GM21825 (cell line): ENCODE data around the gene BAIAP3.

Source experiments
- ATAC-seq: cut with Tn5 transposase; IDR thresholded peaks from one replicate; pipeline ENCODE4 v1.9.1; 2021; ENCODE audit warnings: mild to moderate bottlenecking, moderate library complexity; ENCODE audit not compliant: unreplicated experiment

The BAIAP3 gene

DNA sequence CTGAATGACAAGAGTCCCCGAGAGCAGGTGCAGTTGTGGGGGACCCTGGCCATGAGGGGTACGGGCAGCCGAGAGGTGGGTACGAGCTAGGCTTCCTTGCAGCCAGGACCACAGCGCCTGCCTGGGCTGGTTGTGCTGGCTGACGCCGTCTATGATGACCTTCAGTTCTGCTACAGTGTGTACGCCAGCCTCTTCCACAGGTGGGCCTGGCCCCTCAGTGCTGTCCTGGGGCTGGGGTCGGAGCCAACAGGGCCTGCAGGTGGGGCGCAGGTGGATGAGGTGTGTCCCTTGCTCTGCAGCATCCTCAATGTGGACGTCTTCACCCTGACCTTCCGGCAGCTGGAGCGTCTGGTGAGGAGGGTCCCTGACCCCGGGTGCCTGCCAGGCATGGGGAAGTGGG, 11.1 kb downstream of the BAIAP3 start:
- no peak for ATAC-seq

DNA sequence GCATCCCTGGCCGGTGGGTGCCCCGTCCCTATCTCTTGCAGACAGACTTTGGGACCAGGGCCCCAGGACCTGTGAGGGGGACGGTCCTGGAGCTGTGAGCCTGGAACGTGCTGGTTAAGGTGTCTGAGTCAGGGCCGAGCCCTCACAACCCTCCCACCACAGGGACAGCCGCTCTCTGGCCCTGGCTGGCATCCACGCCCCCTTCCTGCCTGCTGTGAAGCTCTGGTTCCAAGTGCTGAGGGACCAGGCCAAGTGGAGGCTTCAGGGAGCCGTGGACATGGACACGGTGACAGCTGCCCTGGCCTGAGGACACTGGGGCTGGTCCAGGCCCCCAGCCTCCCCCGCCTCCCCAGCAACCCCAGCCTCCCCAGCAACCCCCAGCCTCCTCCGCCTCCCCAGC, 11.6 kb downstream of the BAIAP3 start:
- no peak for ATAC-seq

DNA sequence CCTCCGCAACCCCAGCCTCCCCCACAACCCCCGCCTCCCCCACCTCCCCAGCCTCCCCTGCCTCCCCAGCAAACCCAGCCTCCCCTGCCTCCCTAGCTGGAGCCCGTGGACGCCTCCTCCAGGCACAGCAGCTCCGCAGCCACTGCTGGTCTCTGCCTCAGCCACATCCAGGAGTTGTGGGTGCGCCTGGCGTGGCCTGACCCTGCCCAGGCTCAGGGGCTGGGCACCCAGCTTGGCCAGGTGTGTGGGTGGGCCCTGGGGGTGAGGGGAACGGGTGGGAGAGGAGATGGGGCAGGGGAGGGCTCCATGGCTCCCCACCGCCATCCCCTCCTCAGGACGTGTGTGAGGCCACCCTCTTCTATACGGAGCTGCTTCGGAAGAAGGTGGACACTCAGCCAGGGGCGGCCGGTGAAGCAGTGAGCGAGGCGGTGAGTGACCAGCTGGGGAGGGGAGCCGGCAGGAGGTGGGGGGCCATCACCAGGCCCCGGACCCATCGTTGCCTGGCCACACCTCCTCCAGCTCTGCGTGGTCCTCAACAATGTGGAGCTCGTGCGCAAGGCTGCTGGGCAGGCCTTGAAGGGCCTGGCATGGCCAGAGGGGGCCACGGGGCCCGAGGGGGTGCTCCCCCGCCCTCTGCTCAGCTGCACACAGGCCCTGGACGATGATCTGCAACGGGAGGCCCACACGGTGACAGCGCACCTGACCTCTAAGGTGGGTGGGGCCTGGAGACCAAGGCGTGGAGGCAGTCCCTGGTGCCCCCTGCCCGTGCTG, 12.4 kb downstream of the BAIAP3 start:
- ATAC-seq: no peak

DNA sequence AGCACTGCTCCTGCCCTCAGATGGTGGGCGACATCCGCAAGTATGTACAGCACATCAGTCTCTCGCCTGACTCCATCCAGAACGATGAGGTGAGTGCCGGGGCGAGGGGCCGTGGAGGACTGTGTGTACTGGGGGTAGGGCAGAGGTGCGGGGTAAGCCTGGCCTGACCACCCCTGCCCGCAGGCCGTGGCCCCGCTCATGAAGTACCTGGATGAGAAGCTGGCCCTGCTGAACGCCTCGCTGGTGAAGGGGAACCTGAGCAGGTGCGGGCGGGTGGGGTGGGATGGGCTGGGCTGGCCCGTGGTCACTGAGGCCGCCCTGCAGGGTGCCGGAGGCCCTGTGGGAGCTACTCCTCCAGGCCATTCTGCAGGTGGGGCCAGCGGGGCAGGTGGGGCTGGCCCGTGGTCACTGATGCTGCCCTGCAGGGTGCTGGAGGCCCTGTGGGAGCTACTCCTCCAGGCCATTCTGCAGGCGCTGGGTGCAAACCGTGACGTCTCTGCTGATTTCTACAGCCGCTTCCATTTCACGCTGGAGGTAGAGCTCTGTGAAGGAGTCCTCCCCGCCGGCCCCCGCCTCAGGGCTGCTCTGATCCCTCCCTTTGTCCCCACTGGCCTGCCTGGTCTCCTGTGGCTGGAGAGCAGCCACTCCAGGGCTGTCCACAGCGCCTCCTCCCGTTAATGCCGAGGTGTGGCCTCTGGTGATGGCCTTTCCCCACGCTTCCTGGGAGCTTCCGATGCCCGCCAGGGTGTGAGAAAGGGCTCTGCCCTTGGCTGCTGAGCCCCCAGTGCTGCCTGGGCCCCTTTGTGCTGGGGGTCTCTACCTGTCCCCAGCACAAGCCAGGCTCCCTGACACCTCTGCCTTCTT, 13.2 kb downstream of the BAIAP3 start:
- no peak for ATAC-seq

DNA sequence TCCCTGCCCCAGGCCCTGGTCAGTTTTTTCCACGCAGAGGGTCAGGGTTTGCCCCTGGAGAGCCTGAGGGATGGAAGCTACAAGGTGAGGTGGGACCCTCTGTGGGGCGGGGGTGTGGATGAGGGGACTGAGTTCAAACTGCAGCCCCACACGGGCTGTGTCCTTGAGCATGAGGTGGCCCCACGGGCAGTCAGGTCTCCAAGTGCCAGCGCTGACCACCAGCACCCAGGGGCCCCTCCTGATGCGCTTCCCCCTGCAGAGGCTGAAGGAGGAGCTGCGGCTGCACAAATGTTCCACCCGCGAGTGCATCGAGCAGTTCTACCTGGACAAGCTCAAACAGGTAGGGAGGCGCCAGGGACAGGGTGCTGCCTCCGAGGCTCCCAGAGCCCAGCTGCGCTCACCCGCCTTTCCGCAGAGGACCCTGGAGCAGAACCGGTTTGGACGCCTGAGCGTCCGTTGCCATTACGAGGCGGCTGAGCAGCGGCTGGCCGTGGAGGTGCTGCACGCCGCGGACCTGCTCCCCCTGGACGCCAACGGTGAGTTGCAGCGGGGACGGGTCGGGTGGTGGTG, 13.9 kb downstream of the BAIAP3 start:
- ATAC-seq: no peak

DNA sequence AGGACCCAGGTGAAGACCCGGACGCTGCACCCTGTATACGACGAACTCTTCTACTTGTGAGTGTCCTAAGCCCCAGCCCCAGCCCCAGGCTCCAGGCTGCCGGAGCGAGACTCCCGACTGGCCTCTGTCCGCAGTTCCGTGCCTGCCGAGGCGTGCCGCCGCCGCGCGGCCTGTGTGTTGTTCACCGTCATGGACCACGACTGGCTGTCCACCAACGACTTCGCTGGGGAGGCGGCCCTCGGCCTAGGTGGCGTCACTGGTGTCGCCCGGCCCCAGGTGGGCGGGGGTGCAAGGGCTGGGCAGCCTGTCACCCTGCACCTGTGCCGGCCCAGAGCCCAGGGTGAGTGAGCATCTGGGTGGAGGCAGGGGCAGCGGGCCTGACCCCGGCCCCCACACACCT, 14.5 kb downstream of the BAIAP3 start:
- no peak for ATAC-seq

DNA sequence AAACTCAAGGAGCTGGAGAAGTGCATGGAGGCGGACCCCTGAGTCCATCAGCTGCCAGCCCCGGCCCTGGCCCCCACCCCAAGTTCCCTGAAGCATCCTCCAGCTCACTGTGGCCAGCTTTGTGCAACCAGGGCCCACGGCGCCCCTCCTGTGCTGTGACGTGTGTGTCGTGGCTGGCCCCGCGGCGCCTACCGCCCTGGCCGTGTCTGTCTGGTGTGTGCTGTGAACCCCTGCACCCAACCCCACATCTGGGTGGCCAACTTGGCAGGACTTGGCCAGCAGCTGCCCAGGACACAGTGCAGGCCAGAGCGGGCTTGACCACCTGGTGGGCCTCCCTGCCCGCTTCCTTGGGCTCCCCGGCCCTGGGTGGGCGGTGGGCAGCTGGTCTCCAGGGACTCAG, 15.0 kb downstream of the BAIAP3 start:
- no peak for ATAC-seq

DNA sequence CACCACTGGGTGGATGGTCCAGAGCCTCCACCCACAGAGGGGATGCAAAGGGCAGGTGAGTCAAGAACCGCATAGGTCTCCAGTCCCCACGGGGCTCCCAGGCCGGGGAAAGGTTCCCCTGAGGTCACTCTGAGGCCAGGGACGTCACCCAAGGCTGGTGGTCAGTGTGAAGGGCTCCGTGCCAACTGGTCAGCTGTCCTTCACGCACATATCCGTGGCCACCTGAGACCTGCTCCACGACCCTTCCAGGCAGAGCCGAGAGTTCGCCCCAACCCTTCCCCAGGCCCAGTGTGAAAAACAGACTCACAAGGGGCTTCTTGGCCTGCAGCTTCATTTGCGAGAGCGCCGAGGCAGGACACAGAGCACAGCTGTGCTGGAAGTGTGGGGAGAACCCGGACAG, 15.5 kb downstream of the BAIAP3 start:
- no peak for ATAC-seq

DNA sequence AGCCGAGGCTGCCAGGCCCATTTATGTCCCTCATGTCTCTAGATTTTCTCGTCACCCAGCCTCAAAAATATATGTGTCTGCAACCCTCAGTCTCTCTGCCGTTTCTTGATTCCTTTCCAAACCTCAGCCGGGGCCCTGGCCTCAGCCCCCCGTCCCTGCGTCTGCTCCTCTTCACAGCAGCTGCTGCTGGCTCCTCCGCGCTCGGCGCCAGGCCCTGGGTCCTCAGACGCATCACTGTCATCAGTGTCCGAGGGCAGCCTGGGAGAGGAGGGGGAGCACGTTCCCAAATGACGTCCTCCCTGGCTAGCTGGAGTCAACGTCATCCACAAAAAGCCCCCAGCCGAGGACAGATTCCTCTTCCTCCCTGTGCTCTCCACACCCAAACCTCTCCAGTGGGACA, 15.9 kb downstream of the BAIAP3 start:
- ATAC-seq: no peak

DNA sequence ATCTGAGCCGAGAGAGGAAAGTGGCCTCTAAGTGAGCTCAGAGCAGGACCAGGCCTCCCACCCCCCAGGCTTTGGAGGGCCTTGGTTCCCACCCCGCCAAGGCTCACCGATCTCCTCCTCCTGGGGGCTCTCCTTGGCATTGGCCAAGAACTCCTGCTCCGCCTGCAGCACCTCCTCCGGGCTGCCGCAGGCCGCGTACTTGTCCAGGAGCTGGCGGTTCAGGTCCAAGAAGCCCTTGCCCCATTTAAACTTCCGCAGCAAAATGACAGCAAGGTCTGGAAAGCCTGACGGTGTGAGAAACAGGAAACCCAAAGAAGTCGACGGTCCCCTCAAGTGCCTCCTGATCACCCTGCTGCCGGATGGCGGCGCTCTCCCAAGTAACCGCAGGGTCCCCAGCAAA, 16.5 kb downstream of the BAIAP3 start:
- no peak for ATAC-seq

DNA sequence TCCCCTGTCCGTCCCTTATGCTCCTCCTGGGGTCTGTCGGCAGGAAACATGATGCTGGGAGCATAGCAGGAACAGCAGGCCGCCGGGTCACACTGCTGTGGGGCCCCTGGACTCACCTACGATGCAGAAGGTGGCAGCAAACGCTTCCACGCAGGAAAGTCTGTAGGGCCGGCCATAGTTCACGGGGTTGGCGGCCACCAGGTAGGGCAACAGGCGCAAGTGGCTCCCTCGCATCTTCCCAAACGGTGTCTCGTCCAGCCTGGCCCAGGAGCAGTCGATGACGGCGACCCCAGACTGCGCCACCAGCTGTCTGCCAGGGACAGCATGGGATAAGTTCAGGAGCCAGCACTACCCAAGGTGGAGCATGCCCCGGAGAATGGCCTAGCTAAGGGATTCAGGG, 17.2 kb downstream of the BAIAP3 start:
- no peak for ATAC-seq

DNA sequence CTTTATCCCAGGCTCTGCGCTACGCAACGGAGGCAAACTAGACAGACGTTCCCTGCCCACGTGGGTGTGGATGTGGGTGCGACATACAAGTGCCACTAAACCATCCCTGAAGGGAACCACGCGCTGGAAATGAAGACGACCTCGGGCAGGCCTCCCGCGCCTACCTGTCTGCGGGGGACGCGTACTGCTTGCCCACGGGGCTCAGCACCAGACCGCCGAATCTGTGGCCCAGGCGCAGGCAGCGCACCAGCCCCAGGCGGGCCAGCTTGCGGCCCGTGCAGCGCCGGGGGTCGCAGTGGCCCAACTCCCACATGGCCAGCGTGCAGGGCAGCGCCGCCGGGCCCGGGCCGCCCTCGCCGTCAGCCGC, 17.8 kb downstream of the BAIAP3 start:
- ATAC-seq: peak; percentile 3

DNA sequence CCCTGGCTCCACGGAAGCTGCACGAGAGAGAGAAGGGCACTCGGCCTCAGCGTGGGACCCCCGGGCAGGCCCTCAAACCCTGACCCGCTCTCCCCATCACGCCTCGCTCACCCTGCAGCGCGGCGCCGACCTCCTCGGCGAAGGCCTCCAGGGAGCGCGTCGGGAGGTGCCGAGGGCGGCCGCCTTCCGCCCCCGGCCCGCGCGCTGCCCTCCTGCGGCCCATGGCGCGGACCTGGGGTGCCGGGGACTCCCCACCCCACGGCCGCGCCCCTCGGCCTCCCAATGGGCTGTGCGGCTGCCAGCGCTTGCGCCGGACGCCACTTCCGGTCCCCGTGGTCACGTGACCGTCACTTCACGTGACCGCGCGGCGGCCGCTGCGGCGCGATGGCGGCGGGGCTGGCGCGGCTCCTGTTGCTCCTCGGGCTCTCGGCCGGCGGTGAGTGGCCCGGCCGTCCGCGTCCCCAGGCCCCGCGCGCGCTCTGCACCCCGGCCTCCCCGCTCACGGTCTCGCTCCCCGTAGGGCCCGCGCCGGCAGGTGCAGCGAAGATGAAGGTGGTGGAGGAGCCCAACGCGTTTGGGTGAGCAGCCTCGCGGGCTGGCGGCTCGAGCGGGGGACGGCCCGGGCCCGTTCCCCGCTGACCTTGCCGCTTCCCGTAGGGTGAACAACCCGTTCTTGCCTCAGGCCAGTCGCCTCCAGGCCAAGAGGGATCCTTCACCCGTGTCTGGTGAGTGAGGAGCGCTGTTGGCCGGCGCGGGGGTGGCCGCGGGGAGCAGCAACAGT, 18.3 kb downstream of the BAIAP3 start, which contains the start of the genes GNPTG and TSR3:
GNPTG (plus strand) TSS at position 350 of the 781 bp plus-strand sequence; CDS start at position 385, 35 bp downstream.
TSR3 (minus strand) TSS at position 297 of the 781 bp plus-strand sequence; CDS start at position 223, 74 bp downstream.
- peak; percentile 51 for ATAC-seq

DNA sequence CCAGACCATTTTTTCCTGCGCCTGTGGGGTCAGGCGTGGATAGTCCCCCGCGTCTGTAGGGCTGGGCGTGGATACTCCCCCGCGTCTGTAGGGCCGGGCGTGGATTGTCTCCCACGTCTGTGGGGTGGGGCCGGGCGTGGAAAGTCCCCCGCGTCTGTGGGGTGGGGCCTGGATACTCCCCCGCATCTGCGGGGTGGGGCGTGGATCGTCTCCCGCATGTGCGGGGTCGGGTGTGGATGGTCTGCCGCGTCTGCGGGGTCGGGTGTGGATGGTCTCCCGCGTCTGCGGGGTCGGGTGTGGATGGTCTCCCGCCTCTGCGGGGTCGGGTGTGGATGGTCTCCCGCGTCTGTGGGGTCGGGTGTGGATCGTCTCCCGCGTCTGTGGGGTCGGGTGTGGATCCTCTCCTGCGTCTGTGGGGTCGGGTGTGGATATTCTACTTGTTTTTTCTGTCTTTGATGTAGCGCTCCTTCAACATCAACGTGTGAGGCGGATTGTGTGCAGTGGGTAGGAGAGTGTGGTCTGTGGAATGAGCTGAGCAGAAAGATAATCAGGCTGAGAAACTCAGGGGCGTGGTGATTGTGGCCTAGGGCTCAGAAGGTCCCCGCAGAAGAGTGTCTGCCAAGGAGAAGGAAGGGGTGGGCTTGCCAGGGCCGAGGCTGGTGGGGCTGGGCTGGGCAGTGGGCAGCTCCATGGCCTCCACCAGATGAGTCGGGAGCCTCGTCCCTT, 21.5 kb downstream of the BAIAP3 start:
- no peak for ATAC-seq

DNA sequence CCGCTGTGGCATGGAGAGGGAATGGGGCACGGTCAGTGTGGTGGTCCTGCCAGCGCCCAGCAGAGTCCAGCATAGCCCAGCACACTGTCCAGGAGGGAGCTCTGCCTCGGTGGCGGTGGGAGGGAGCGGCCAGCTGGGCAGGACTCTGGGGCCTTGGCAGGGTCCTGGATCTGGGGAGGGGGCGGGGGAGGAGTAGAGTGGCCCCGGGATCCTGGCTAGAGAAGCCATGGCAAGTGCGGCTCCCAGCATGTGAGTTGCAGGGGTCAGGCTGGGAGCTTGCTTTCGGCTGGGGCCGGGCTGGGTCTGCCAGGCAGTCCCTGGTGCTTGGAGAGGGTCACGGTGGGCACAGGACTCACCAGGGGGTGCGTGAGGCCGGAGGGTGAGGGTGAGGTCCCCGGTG, 22.1 kb downstream of the BAIAP3 start:
- ATAC-seq: no peak

DNA sequence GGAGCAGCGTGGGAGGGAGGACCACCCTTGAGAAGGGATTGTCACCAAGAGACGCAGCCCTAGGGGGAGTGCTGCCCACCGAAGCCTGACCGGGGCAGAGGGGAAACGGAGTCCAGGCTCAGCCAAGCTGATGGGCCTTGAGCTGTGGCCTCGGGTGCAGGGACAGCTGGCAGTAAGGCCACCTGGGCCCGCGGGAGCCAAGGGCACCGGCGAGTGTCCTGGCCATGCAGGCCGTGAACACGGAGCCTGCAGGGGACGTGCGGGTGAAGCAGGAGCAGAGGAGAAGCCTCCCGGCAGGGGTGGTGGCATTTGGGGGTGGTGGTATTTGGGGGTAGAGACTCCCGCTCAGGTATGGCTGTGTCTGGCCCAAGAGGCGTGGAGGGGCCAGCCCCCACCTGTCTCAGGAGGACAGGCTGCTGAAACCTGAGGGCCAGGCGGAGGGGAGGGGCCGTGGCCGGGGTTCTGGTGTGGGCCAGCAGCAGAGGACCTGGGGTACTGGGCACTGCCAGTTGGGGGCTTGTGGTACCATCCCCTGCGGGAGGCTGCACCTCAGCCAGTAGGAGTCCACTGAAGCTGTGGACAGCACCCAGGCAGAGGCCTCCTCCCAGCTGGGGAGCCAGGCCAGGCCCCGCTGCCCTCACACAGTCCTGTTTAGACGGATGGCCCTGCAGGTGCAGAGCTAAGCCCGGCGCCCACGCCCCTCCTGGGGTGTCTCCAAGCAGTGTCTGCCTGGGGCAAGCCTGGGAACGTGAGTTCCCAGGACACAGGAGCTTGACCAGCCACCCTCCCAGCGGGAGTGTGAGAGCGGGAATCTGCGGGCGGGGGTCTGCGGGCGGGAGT, 22.8 kb downstream of the BAIAP3 start:
- no peak for ATAC-seq

DNA sequence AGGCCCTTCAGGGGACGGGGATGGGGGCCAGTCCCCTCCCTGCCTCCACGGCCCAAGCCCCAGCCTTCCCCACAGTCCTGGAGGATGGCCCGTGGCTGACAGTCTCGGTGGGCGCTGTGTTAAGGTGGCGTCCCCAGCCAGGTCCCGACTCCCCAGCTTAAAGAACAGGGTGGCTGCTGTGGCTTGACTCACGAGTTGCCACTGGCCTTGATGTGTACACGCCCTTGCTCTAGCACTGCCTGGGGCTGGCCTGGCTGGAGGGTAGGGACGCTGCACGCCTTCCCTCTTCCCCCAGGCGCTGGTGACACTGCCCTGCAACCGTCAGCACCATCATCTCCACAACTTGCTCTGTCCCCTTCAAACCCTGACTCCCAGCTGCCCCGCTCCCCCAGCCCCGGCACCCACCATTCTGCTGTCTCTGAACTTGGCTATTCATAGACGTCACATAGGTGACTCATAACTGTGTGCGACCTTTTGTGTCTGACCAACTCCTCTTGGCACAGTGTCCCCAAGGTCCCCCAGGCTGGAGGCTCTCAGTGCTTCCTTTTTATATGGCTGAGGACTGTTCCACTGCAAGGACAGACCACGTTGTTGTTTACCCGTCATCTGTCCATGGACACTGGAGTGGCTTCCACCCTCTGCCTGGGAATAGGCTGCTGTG, 24.6 kb downstream of the BAIAP3 start:
- no peak for ATAC-seq

DNA sequence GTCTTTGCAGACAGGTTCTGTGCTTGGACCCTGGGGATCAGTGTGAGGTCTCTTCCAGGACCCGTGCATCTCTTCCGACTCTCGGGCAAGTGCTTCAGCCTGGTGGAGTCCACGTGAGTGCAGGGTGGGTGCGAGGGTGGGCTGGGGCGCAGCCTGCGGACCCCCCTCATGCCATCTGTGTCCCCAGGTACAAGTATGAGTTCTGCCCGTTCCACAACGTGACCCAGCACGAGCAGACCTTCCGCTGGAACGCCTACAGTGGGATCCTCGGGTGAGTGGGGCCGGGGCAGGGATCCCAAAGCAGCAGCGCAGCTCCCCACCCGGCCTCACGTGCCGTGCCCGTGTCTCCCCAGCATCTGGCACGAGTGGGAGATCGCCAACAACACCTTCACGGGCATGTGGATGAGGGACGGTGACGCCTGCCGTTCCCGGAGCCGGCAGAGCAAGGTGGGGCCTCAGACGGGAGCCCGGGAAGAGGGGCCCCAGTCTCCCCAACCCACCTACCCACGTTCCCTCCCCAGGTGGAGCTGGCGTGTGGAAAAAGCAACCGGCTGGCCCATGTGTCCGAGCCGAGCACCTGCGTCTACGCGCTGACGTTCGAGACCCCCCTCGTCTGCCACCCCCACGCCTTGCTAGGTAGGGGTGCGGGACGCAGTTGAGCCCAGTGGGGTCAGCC, 28.4 kb downstream of the BAIAP3 start:
- no peak for ATAC-seq
